Smooth muscle cell (in vitro differentiated cells): Measurements from ENCODE around the gene HTR6. TPM values are rescaled to one million over a fixed set of nuclear protein-coding genes. Genes with fewer than 3 reads are reported as not detected.

Source experiments
- DNase-seq: peaks from one replicate; lab custom pipeline; 2025; ENCODE audit not compliant: unreplicated experiment; lab: John Stamatoyannopoulos, UW
- H2AFZ ChIP-seq: fragments of 200-600 bp; sonication (generic); 2 replicates; pipeline ENCODE4 v1.6.0; 2016; ENCODE audit warnings: antibody characterized with exemption, low read depth, mild to moderate bottlenecking
- H3F3A ChIP-seq: fragments of 200-600 bp; sonication (generic); 2 replicates; pipeline ENCODE4 v1.6.0; 2017; ENCODE audit warnings: antibody characterized with exemption, low read depth
- H3K27ac ChIP-seq: fragments of 200-600 bp; sonication (generic); 2 replicates; pipeline ENCODE4 v1.5.1; 2016; ENCODE audit warnings: low read depth, mild to moderate bottlenecking
- H3K27me3 ChIP-seq: fragments of 200-600 bp; sonication (generic); 2 replicates; pipeline ENCODE4 v1.6.1; 2016; ENCODE audit warnings: low read depth, mild to moderate bottlenecking
- H3K36me3 ChIP-seq: fragments of 200-600 bp; sonication (generic); 2 replicates; pipeline ENCODE4 v1.5.1; 2016; ENCODE audit warnings: low read depth
- H3K4me1 ChIP-seq: fragments of 200-600 bp; sonication (generic); 2 replicates; pipeline ENCODE4 v1.5.1; 2016; ENCODE audit warnings: low read depth
- H3K4me2 ChIP-seq: fragments of 200-600 bp; sonication (generic); 2 replicates; pipeline ENCODE4 v1.6.0; 2016; ENCODE audit warnings: mild to moderate bottlenecking
- H3K4me3 ChIP-seq: fragments of 200-600 bp; sonication (generic); 2 replicates; pipeline ENCODE4 v1.5.1; 2016; ENCODE audit warnings: mild to moderate bottlenecking
- H3K79me2 ChIP-seq: fragments of 200-600 bp; sonication (generic); 2 replicates; pipeline ENCODE4 v1.6.0; 2016; ENCODE audit warnings: low read depth, mild to moderate bottlenecking
- H3K9ac ChIP-seq: fragments of 200-600 bp; sonication (generic); 2 replicates; pipeline ENCODE4 v1.6.0; 2016; ENCODE audit warnings: low read depth
- H3K9me3 ChIP-seq: fragments of 200-600 bp; sonication (generic); replicated peaks from 2 replicates; pipeline ENCODE4 v1.5.1; 2016; ENCODE audit warnings: low read depth
- H4K20me1 ChIP-seq: fragments of 200-600 bp; sonication (generic); 2 replicates; pipeline ENCODE4 v1.6.0; 2016; ENCODE audit warnings: low read depth
- CTCF ChIP-seq: fragments of 200-600 bp; sonication (generic); IDR thresholded peaks from 2 replicates; pipeline ENCODE4 v1.5.1; 2017; ENCODE audit warnings: borderline replicate concordance, mild to moderate bottlenecking, antibody characterized with exemption; ENCODE audit not compliant: insufficient read depth, poor library complexity, severe bottlenecking
- WGBS: methylation state at CpG from one replicate; pipeline ENCODE4 v1.1.7; 2016; ENCODE audit warnings: low lambda C conversion rate; 5-methylcytosine and 5-hydroxymethylcytosine counted together
- polyA plus RNA-seq: library from polyadenylated mRNA; unstranded; fragments of >200 nt; fragmentation: Nextera tagmentation; extraction: Ambion mirVana; gene quantifications from 2 replicates; pipeline ENCODE4 v1.2.1, GENCODE V29; 2016
- total RNA-seq: library from RNA; depleted of rRNA; stranded (reverse); fragments of >200 nt; gene quantifications from 2 replicates; pipeline ENCODE4 v1.2.3, GENCODE V29; 2014

The HTR6 gene
- total and polyA plus RNA-seq, 2 experiments from 2014 or later, result not detected

GRCh38 chr1:19689856-19690255 lies 25.2 kb downstream of the HTR6 start:
- WGBS, result 91% methylated on average over 3 of the region's 3 CpGs
- no peak for TF ChIP-seq CTCF
- Histone ChIP-seq H4K20me1 (no peaks in the 10 kb centered on the region), H3F3A (no peaks in the 10 kb centered on the region), H3K9ac (no peak overlapping the region), H3K79me2 (no peaks in the 10 kb centered on the region), H2AFZ (no peak overlapping the region), H3K4me3 (no peak overlapping the region), H3K36me3 (no peaks in the 10 kb centered on the region), H3K9me3 (no peaks in the 10 kb centered on the region), H3K27ac (no peak overlapping the region), H3K4me2 (no peak overlapping the region), H3K27me3 (no peaks in the 10 kb centered on the region), H3K4me1 (no peaks in the 10 kb centered on the region)
- no peak for DNase-seq

GRCh38 chr1:19690342-19690741 lies 25.7 kb downstream of the HTR6 start:
- Histone ChIP-seq H3K4me1 (no peaks in the 10 kb centered on the region), H3K4me3 (no peak overlapping the region), H3F3A (no peaks in the 10 kb centered on the region), H4K20me1 (no peaks in the 10 kb centered on the region), H3K27ac (no peak overlapping the region), H3K4me2 (no peak overlapping the region), H2AFZ (no peak overlapping the region), H3K79me2 (no peaks in the 10 kb centered on the region), H3K36me3 (no peaks in the 10 kb centered on the region), H3K9me3 (no peaks in the 10 kb centered on the region), H3K9ac (no peak overlapping the region), H3K27me3 (no peaks in the 10 kb centered on the region)
- no peak for TF ChIP-seq CTCF
- 74% methylated on average over 7 of the region's 7 CpGs for WGBS
- DNase-seq, result no peak

DNA sequence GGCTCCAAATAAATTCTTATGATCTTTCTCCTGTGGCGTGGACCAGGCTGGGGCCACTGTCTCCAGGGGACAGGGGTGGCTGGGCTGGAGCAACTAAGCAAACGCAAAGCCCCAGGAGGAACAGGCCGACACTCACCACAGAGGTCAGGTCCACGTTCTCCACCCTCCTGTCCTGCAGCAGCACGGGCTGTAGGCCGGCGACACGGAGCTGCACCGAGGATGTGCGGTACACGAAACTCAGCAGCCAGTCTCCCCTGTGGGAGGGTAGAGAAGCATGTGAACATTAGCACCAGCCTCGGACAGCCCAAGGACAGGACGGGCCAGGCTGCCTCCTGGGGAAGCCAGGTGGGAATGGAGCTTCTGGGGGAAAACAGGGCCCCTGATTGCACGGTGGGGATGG lies 29.6 kb downstream of the HTR6 start:
- H3K9me3 ChIP-seq, result no peaks in the 10 kb centered on the region
- H3K4me1 ChIP-seq, result no peaks in the 10 kb centered on the region
- H3K4me2 ChIP-seq, result no peak overlapping the region
- no peak overlapping the region for H3K9ac ChIP-seq
- no peaks in the 10 kb centered on the region for H4K20me1 ChIP-seq
- DNase-seq, result no peak
- H3K27me3 ChIP-seq, result no peaks in the 10 kb centered on the region
- H3K36me3 ChIP-seq, result no peaks in the 10 kb centered on the region
- H2AFZ ChIP-seq, result no peak overlapping the region
- no peak for TF ChIP-seq CTCF
- no peak overlapping the region for H3K27ac ChIP-seq
- no peak overlapping the region for H3K4me3 ChIP-seq
- WGBS, result 89% methylated on average over 14 of the region's 14 CpGs
- no peaks in the 10 kb centered on the region for H3K79me2 ChIP-seq
- no peaks in the 10 kb centered on the region for H3F3A ChIP-seq

DNA sequence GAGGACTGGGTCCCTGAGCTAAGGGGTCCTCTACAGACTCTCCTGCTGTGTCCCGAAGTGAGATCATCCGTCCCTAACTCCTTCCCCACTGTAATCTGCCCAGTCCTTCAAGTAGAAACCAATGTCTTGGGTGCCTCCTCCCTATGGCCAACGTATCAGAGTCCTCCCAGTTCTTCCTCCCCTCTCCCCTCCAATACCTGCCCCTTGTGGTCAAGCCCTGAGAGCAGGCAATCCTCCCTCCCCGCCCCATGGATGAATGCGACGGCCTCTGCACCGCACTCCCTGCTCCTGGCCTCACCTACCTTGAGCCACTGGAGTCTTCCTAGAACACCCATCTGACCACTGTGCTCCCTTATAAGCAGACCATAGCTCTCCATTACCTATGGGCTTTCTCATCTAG lies 31.1 kb downstream of the HTR6 start:
- Histone ChIP-seq H3K27ac (no peak overlapping the region), H3F3A (no peaks in the 10 kb centered on the region), H2AFZ (no peak overlapping the region), H4K20me1 (no peaks in the 10 kb centered on the region), H3K4me1 (no peaks in the 10 kb centered on the region), H3K79me2 (no peaks in the 10 kb centered on the region), H3K36me3 (no peaks in the 10 kb centered on the region), H3K9ac (no peak overlapping the region), H3K4me2 (no peak overlapping the region), H3K27me3 (no peaks in the 10 kb centered on the region), H3K9me3 (no peaks in the 10 kb centered on the region), H3K4me3 (no peak overlapping the region)
- WGBS, result 95% methylated on average over 7 of the region's 7 CpGs
- TF ChIP-seq CTCF, result no peak
- no peak for DNase-seq
